Heart left ventricle (tissue), 16 donors: ENCODE data around the gene ARHGAP24. TPM values are rescaled to one million over a fixed set of nuclear protein-coding genes. Genes with fewer than 3 reads are reported as not detected.
A peak's percentile ranks its signal among the peaks of the same experiment; 100 is the strongest.

ENCODE experiments used
- ATAC-seq, 4 donors: fragments of 200-7000 bp; cut with Tn5 transposase; one replicate each; pipeline ENCODE4 v1.9.1; 2020 to 2022; ENCODE audit warnings: moderate library complexity in 4 of 4, mild to moderate bottlenecking in 3 of 4, moderate number of reproducible peaks in 1 of 4
- DNase-seq, 5 donors: peaks; one replicate each; pipeline ENCODE4 v3.0.0-alpha.2; 2020
- H3K27ac ChIP-seq, 12 donors: fragments of 200-600 bp; sonication (generic) in 4 of 12; one replicate each; pipeline versions ENCODE4 v1.5.0 to v1.8.0; 2016 to 2022; ENCODE audit warnings: mild to moderate bottlenecking in 2 of 12
- H3K27me3 ChIP-seq, 9 donors: fragments of 200-600 bp; sonication (generic) in 2 of 9; one replicate each; pipeline versions ENCODE4 v1.5.1 to v1.8.0; 2016 to 2022; ENCODE audit warnings: mild to moderate bottlenecking in 3 of 9
- H3K36me3 ChIP-seq, 9 donors: fragments of 200-600 bp; sonication (generic) in 2 of 9; one replicate each; pipeline versions ENCODE4 v1.5.0 to v1.8.0; 2018 to 2022; ENCODE audit warnings: mild to moderate bottlenecking in 2 of 9
- H3K4me1 ChIP-seq, 12 donors: fragments of 200-600 bp; sonication (generic) in 4 of 12; one replicate each; pipeline versions ENCODE4 v1.5.0 to v1.8.0; 2016 to 2022; ENCODE audit warnings: mild to moderate bottlenecking in 3 of 12
- H3K4me3 ChIP-seq, 12 donors: fragments of 200-600 bp; sonication (generic) in 4 of 12; one replicate each; pipeline versions ENCODE4 v1.5.0 to v1.8.0; 2017 to 2022; ENCODE audit warnings: mild to moderate bottlenecking in 9 of 12, moderate library complexity in 4 of 12
- H3K9me3 ChIP-seq, 12 donors: fragments of 200-600 bp; sonication (generic) in 4 of 12; one replicate each; pipeline versions ENCODE4 v1.5.0 to v1.8.0; 2016 to 2022; ENCODE audit warnings: mild to moderate bottlenecking in 1 of 12
- POLR2A ChIP-seq, 2 donors: fragments of 450-650 bp; IDR thresholded peaks; one replicate each; pipeline ENCODE4 v1.6.1; 2017; ENCODE audit warnings: antibody characterized with exemption in 2 of 2, mild to moderate bottlenecking in 2 of 2, moderate library complexity in 2 of 2
- WGBS, 4 donors: extraction: QIAGEN DNeasy Blood & Tissue Kit in 2 of 4; methylation state at CpG; one replicate each; pipeline versions ENCODE4 v1.1.5 to v1.1.7; 2013 to 2018; 5-methylcytosine and 5-hydroxymethylcytosine counted together
- intact Hi-C, 10 donors: fragments of 100-400 bp; cut with DNase I; formaldehyde crosslinking; loops; one replicate each; pipeline versions ENCODE4 v1.11.1 to v1.14.2; 2022
- polyA plus RNA-seq, 2 donors: library from polyadenylated mRNA; stranded (reverse); fragments of 200-250 nt; gene quantifications; one replicate each; pipeline ENCODE4 v1.2.3, GENCODE V29; 2013
- total RNA-seq, 9 donors: library from RNA; depleted of rRNA in 2 of 9; stranded (reverse); fragments of >200 nt in 2 of 9; fragmentation: NEBNext Ultra II Directional in 3 of 9; extraction: Animal tissue kit (Norgen Biotek cat#: 25700) in 3 of 9; gene quantifications; one replicate each; pipeline versions ENCODE4 v1.1.0 to v1.2.4, GENCODE V29; 2016 to 2023
- TF ChIP-seq, protein P1 (sequence below), 12 donors: fragments of 200-600 bp; sonication (generic) in 4 of 12; IDR thresholded peaks; one replicate each; pipeline versions ENCODE4 v1.5.0 to v1.8.0; 2018 to 2022; ENCODE audit warnings: antibody characterized with exemption in 12 of 12, mild to moderate bottlenecking in 5 of 12
- donor health status: ischemic (EF 13 %, LVEDD 7.1; RV severe dilation, severe dysfunction).
- donor health status: healthy with polysubstance abuse.
- donor health status: DM: no; HTN: yes; CAD: no.
- donor health status: DM: no; HTN: no; CAD: no.
- donor health status: ischemic (EF 25% LVEDD 6.9; RV normal size, moderate dysfunction).
- donor health status: ischemic (EF 25% LVEDD 5.7; RV mildly dilated, moderate dysfunction).
- donor health status: healthy.
- donor health status: DM: yes; HTN: yes; CAD: no.
- donor health status: ischemic (EF 35%, LVEDD 5.7; RV mildly dilated, moderate dysfunction).
- donor health status: nonischemic (EF 11% LVEDD 7.7; RV severe dilation, severe dysfunction).
- donor health status: DM: yes; HTN: yes; CAD: no.
- donor health status: PGD.
- donor health status: ischemic (EF 29% LVEDD 5.4; RV normal size, mild dysfunction).
- donor health status: nonischemic (EF 23%, LVEDD 6.1; RV moderate dilation, normal function).

The ARHGAP24 gene
- total and polyA plus RNA-seq, 11 donors: 4.5 to 36.9 (median 18.9) TPM

GRCh38 chr4:85864259-85865205 lies 389.6 kb downstream of the ARHGAP24 start:
- no peak for ATAC-seq
- Histone ChIP-seq H3K27me3 (no peaks in the 10 kb centered on the region), H3K27ac (no peak overlapping the region), H3K4me3 (no peak overlapping the region), H3K36me3 (no peaks in the 10 kb centered on the region), H3K9me3 (no peaks in the 10 kb centered on the region), H3K4me1 (peaks cover 0 to 42% (median 20%) of the 10 kb centered on the region in 12 donors)
- intact Hi-C loops: loop anchor here in 2 of 10 donors (10.0 kb wide), 2 partner anchors 50 to 70 kb away; no protein-coding TSS in a partner anchor
- 69 to 74% (median 72%) methylated on average over 5 of the region's 5 CpGs for WGBS, 4 donors
- no peak for DNase-seq
- TF ChIP-seq, protein P1, sequence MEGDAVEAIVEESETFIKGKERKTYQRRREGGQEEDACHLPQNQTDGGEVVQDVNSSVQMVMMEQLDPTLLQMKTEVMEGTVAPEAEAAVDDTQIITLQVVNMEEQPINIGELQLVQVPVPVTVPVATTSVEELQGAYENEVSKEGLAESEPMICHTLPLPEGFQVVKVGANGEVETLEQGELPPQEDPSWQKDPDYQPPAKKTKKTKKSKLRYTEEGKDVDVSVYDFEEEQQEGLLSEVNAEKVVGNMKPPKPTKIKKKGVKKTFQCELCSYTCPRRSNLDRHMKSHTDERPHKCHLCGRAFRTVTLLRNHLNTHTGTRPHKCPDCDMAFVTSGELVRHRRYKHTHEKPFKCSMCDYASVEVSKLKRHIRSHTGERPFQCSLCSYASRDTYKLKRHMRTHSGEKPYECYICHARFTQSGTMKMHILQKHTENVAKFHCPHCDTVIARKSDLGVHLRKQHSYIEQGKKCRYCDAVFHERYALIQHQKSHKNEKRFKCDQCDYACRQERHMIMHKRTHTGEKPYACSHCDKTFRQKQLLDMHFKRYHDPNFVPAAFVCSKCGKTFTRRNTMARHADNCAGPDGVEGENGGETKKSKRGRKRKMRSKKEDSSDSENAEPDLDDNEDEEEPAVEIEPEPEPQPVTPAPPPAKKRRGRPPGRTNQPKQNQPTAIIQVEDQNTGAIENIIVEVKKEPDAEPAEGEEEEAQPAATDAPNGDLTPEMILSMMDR (IDR thresholded peaks at IDR 0.05): no peak
- no peak for TF ChIP-seq POLR2A (IDR thresholded peaks at IDR 0.05)

DNA sequence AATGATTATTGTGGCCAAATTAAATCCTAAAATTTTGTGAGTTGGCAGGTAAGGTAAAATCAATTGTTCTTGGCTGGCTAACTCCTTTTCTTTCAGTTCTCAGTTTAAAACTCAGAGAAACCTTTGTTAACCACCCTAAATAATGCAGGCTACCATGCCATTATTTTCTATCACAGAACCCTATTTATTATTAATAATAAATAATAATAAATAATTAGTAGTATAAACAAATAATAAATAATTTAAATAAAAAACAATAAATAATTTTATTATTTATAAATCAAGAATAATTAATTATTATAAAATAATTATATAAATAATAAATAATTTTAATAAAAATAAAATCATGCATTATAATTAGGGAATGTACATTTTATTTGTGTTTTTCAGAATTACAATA lies 390.3 kb downstream of the ARHGAP24 start:
- no peak for DNase-seq
- Histone ChIP-seq H3K36me3 (no peaks in the 10 kb centered on the region), H3K4me3 (no peak overlapping the region), H3K4me1 (peaks cover 0 to 39% (median 19%) of the 10 kb centered on the region in 12 donors), H3K27me3 (no peaks in the 10 kb centered on the region), H3K27ac (no peak overlapping the region), H3K9me3 (no peaks in the 10 kb centered on the region)
- intact Hi-C loops: loop anchor here in 2 of 10 donors (10.0 kb wide), 2 partner anchors 50 to 70 kb away; no protein-coding TSS in a partner anchor
- no peak for TF ChIP-seq POLR2A (IDR thresholded peaks at IDR 0.05)
- TF ChIP-seq, protein P1 (IDR thresholded peaks at IDR 0.05): no peak
- no peak for ATAC-seq

DNA sequence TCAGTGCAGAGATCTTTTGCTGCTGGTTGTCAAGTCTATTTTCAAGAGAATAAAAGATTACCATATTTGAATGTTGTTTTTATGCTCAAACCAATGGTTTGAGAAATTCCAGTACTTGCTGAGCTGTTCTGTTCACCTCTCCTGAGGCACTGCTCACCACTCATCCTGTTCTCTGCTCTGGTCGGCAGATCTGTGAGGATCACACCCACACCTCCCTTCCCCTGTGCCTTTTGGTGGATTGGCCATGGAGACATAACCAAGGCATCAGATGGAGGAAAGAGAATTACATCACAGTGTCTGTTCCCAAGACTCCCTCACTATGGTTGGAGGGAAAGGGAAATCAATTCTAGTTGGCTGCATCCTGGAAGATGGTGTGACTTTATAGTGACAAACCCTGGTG lies 391.6 kb downstream of the ARHGAP24 start:
- Histone ChIP-seq H3K4me3 (peak overlapping the region in 1 of 12 donors; percentile 13), H3K9me3 (no peaks in the 10 kb centered on the region), H3K27ac (peak overlapping the region in 4 of 12 donors; percentile 1 to 33 (median 24)), H3K4me1 (peaks cover 0 to 36% (median 17%) of the 10 kb centered on the region in 12 donors), H3K36me3 (no peaks in the 10 kb centered on the region), H3K27me3 (no peaks in the 10 kb centered on the region)
- DNase-seq: no peak
- intact Hi-C loops: loop anchor here in 2 of 10 donors (10.0 kb wide), 2 partner anchors 48 to 72 kb away; no protein-coding TSS in a partner anchor
- TF ChIP-seq, protein P1 (IDR thresholded peaks at IDR 0.05): no peak
- no peak for TF ChIP-seq POLR2A (IDR thresholded peaks at IDR 0.05)
- ATAC-seq: peak in 3 of 4 donors; percentile 36 to 47 (median 41)
- 30 to 58% (median 47%) methylated on average over 1 of the region's 1 CpG for WGBS, 4 donors

- no peak for ATAC-seq
- Histone ChIP-seq H3K27me3 (no peaks in the 10 kb centered on the region), H3K36me3 (no peaks in the 10 kb centered on the region), H3K4me1 (peaks cover 0 to 36% (median 17%) of the 10 kb centered on the region in 12 donors), H3K4me3 (no peak overlapping the region), H3K9me3 (no peaks in the 10 kb centered on the region), H3K27ac (peak overlapping the region in 2 of 12 donors; percentile 15 to 33)
- WGBS, 4 donors: 61 to 86% (median 74%) methylated on average over 1 of the region's 1 CpG
- intact Hi-C loops: loop anchor here in 2 of 10 donors (10.0 kb wide), 2 partner anchors 48 to 72 kb away; no protein-coding TSS in a partner anchor
- no peak for DNase-seq
- TF ChIP-seq, protein P1 (IDR thresholded peaks at IDR 0.05): no peak
- TF ChIP-seq POLR2A (IDR thresholded peaks at IDR 0.05): no peak
Observed at GRCh38 chr4:85867271-85867670, 392.3 kb downstream of the ARHGAP24 start.
